GM20431 (cell line): ENCODE results near the gene UNK.

Experiments used
- in situ Hi-C: fragments of 300-500 bp; cut with MseI, MboI; formaldehyde crosslinking; loops from one replicate; pipeline ENCODE4 v1.15.0; 2020; ENCODE audit warnings: low sequenced_read_pairs; ENCODE audit not compliant: unreplicated experiment

Gene UNK

DNA sequence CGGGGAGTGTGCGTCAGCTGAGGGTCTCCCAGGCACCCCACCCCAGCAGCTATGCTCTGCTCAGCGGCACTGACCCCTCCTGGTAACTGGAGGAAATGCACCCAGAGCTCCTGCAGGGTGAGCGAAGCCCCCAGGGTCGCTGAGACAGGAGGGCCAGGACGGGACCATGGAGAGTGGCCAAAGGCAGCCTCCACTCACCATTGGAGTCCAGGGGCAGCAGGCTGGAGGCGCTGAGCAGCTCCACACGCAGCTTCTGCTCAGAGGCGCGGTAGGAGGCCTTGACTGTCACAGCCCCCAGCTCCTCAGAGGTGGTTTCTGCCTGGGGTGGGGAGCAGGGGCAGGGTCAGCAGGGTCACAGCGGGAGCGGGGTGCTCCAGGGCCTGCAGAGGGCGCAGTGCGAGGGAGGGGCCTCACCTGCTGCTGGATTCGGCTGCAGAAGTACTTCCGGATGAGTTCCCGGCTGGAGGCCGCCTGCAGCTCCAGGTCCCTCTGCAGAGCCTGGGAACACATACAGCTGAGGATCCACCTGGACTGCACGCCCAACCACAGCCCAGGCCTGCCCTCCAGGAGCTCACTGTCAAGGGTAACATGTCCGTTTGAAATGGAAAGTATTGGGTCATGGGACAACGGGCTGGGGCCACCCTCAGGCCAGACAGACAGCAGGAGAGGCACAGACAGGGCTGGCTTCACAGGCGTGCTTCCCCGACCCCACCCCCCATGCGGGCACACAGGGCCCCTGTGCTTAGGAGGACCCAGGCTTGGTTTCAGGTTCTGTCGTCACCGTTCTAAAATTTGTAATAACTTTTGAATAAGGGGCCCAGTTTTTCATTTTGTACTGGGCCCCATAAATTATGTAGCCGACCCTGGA is 45.8 kb downstream of the UNK start:
- in situ Hi-C loops, result no loop called here

DNA sequence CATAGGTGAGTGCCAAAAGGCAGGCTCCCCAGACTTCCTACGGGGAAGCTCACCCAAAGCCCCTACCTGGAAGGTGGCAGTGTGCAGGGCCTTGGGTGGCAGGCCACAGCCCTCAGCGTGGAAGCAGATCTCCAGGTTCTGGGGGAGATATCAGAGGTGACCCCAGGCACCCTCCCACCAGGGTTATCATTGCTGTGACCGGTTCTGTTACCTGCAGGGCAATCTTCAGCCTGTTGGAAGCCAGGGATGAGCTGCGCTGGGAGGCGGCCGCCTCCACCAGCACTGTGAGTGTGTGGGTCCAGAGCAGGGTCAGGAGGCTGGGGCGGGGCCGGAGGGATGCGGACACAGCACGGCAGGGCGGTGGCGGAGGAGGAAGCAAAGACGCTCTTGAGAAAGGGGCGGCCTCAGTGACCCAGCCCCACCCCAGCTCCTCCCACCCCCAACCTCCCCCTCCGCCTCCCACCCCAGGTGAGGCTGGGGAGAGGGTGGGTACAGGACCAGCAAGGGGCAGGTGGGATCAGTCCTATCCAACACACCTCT is 46.5 kb downstream of the UNK start:
- in situ Hi-C loops, result no loop called here

DNA sequence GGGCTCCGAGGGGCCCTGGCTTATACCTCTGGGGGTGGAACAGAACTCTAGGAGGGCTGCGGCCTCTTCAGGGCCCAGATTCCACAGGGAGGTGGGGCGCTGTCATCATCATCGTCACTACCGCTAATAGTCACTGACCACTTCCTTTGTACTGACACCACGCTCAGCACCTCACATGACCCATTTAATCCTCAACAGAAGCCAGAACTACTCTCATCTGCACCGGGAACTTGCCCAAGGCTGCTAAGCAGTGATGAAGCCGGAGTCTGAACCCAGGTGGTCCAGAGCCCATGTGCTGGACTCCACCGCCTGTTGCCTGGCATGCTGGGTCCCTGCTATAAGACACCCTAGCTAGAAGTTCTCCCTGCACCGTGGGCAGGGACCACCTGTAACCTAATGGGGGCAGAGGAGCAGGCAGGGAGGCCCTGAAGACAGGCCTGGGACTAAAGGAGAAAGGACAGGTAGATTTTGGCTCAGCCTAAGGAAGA is 47.6 kb downstream of the UNK start:
- in situ Hi-C loops, result no loop called here

DNA sequence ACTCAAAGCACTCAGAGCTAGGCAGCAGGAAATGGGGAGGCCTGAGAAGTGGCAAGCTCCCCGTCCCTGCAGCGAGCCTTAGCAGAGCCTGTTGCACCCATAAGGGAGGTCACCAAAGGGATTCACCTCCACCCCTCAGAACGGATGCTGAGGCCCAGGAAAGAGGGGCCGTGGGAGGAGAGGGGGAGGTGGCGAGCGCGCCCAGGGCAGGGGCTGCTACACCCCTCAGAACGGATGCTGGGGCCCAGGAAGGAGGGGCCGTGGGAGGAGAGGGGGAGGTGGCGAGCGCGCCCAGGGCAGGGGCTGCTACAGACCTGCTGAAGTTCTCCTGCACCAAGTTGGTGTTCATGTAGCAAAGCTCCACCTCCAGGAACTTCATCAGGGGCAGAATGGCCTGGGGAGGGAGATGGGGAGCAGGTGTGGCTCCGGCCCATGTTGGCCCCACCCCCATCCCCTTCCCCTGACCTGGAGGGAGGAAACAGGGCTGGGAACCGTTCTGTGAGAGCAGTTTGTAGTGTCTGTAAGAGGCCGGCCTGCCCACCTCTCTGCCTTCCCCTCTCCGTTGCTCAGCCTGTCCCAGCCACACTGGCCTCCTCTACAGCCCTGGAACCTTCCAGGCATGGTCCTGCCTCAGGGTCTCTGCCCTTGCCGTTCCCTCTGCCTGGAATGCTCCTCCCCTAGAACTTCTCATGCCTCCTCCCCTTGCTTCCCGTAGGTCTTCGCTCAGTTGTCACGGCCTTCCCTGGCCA is 48.2 kb downstream of the UNK start:
- in situ Hi-C loops, result no loop called here

DNA sequence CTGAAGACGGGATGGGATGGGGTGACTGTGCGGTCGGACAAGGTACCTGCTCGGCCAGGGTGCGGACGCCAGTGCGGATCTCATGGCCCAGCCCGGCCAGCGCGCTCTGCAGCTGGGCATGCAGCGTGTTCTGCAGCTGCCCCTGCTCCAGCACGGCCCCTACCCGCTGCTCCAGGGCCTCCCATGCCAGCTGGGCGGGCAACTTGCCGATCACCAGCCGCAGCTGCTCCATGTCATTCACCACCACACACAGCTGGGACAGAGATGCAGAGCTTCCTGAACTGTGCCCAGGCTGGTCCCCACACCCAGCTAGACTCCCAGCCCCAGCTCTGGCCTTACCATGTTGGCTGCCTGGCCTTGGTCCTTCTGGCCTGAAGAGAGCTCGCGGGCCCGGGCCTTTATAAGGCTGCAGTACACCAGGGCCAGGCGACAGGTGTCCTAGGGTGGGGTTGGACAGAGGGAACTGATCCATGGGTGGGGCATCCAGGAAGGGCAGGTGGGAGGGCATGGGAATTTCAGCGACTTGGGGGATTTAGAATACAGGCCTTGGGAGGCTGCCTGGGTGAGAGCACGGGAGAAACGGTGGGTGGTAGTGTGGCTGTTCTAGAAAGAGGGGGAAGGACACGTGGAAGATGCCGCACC is 49.8 kb downstream of the UNK start:
- in situ Hi-C loops, result no loop called here

DNA sequence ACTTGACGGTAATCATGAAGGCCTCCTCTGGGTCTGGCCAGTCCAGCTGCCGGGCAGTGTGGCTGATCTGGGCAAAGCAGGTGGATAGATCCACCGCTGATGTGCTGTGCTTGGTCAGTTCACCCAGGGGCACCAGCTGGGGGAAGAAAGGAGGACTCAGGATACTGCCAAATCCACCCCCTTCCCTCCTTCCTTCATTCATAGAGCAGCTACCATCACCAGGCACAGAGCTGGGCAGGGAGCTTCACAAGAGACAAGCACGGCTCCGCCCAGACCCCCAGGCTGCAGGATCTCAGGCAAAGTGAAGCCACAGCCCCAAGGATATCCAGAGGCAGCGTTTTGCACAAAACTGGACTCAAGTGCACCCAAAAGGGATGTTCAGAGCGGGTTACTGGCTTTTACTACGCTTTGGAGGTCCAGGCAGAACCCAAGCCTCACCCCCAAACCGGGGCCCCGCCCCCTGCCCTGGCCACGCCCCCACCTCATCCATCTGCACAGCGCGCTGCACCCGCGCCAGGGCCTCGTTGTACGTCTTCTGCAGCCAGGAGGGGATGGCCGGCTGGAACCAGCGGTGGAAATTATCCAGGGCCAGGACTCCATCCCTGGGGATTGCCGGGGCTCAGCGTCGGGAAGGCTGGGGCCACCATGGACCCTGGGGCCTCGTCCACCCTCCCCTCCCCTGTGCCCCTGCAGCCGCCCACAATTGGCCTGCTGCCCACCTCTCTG is 50.5 kb downstream of the UNK start:
- in situ Hi-C loops, result no loop called here

DNA sequence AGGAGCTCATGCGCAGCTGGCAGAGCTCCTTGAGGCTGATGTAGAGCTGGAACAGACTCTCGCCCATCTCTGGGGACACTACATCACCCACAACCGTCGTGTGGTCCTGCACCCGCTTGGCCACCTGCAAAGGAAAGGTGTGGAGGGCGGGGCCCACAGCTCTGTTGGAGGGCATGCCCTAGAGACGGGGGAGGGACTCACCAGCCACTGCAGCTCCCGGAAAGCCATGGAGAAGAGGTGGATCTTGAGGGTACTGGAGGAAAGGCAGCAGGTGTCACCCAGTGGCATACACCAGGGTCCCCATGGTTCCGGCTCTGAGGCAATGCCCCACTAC is 51.0 kb downstream of the UNK start:
- in situ Hi-C loops, result no loop called here

DNA sequence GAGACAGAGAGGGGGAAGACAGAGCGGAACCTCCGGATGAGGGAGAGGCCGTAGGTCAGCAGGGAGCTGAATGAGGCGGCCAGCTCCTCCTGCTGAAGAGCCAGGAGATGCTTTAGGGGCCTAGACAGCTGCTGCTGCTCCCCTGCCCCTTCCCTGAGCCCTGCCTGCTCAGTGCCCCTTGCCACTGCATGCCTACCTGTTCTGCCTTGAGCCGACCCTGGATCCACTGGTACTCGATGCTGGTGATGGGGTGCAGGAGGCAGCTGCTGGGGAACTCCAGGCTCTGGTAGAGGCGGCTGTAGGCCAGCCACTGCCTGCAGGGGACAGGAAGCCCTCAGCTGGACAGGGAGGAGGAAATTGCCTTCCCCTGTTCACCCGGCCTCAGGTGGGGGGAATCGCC is 52.0 kb downstream of the UNK start:
- in situ Hi-C loops, result no loop called here

DNA sequence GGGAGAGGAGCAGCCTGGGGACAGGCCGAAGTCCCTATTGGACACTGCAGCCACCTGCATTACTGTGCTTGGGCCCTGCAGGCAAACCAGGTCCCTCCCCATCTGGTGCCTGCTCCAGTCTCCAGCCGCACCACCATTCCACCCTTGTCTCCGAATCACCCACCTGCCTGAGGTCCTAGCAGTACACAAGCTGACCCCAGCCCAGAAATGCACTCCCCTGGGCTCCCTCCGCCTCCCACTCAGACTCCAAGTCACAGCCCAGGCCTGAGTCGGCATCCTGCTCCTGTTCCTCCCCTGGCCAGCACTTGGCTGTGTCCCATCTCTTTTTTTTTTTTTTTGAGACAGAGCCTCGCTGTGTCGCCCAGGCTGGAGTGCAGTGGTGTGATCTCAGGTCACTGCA is 53.3 kb downstream of the UNK start:
- in situ Hi-C loops, result no loop called here

DNA sequence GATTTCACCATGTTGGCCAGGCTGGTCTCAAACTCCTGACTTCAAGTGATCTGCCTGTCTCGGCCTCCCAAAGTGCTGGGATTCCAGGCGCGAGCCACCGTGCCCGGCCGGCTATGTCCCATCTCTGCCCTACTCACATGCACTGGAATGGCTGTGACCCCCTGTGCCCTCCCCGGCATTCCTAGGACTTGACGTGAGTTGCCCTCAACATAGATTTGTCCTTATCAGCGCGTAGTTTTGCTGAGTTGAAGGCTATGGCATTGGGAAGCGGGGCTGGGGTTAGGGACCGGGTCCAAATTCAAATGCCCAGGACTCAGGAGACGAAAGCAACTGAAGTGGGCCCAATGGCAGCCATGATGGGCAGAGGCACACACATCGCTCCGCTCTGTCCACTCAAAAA is 53.8 kb downstream of the UNK start:
- in situ Hi-C loops, result no loop called here

DNA sequence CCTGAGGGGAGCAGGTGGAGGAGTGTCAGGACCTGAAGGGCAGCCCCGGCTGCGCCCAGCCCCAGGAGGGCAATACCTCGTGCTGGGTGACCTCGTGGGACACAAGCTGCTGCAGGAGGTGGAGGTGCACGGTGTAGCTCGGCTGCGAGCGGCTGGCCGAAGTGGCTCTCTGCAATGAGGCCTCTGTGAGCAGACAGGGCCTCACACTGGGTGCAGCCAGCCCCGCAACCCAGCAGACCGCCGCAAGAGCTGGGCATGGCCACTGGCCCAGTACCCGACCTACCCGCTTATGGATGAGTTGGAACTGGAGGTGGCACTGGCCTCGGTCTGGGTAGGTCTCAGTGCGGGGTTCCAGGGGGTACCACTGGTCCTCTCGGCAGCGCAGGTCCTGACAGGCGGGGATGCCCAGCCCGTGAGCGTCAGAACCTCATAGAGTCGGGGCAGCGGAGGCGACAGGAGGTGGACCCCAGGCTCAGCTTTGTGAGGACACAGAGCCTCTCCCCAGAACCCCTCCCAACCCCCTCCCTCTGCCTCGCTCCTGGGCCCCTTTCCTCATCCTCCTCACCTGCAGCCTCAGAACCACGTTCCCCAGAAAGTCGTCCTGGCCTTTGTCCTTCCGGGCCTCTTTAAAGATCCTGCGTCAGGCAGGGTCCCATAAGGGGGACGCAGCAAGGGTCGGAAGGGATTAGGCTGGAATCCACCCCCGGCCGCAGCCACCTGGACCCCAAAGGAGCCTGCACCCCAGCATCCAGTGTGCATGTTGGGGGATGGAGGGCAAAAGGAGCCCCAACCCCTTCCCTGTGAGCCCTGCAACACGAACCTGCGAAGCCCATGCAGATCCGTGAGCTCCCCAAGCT is 55.6 kb downstream of the UNK start:
- in situ Hi-C loops, result no loop called here

DNA sequence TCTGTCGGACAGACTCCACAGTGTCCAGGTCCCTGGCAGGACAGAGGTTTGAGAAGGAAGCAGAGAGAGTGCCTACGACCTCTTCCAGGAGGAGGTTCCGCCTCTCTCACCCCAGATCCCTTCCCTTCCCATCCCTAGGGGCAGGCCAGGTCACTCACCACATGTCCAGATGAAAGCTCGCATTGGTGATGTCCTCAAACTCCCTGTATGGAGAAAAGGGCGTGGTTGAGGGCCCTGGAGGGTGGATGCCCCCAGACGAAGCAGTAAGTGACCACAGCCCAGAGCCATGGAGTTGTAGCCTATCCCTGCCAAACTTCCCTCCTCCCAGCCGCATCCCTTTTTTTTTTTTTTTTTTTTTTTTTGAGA is 56.2 kb downstream of the UNK start:
- in situ Hi-C loops, result no loop called here

DNA sequence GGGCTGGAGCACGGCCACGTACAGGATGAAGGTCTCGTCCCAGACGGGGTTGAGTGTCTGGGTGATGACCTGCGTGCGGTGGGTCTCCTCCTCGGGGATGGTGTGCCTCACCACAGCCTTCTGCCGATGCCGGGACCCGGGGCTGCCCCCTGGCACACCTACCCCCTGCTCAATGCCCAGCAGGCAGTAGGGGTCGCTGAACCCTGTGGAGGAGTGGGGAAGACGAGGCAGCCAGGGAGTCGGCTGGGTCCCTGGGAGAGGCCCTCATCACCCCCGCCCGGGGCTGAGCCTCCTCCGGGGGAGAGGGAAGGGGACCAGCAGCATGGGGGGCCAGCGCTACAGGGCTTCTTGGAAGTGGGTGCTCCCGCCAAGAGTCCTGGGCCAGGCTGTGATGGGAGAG is 57.8 kb downstream of the UNK start:
- in situ Hi-C loops, result no loop called here

DNA sequence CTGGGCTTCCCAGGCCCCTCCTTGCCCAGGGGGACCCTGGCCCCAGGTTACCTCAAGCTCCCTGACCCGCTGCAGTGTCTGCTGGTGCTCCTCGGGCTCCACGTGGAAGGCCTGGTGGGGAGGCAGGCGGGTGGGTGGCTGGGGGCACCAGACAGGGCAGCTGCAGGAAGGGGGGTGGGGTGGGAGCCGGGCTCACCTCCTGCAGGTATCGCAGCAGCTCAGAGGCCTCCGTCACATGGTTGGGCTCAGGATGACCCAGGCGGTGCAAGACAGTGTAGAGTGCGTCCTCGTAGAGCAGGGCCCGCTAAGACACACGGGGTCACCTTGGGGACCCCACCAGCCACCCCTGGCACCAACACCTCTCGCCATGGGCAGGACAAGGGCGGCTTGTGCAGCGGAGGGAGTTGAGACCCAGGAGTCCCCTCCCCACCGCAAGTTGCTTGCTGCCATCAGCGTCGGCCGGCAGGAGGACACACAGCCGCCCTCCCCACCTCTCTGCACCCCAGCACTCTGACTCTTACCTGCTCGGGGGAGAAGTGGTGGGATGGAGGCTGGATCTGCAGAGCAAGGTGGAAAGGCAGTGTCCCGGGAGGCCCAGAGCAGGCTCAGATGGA is 58.5 kb downstream of the UNK start:
- in situ Hi-C loops, result no loop called here

DNA sequence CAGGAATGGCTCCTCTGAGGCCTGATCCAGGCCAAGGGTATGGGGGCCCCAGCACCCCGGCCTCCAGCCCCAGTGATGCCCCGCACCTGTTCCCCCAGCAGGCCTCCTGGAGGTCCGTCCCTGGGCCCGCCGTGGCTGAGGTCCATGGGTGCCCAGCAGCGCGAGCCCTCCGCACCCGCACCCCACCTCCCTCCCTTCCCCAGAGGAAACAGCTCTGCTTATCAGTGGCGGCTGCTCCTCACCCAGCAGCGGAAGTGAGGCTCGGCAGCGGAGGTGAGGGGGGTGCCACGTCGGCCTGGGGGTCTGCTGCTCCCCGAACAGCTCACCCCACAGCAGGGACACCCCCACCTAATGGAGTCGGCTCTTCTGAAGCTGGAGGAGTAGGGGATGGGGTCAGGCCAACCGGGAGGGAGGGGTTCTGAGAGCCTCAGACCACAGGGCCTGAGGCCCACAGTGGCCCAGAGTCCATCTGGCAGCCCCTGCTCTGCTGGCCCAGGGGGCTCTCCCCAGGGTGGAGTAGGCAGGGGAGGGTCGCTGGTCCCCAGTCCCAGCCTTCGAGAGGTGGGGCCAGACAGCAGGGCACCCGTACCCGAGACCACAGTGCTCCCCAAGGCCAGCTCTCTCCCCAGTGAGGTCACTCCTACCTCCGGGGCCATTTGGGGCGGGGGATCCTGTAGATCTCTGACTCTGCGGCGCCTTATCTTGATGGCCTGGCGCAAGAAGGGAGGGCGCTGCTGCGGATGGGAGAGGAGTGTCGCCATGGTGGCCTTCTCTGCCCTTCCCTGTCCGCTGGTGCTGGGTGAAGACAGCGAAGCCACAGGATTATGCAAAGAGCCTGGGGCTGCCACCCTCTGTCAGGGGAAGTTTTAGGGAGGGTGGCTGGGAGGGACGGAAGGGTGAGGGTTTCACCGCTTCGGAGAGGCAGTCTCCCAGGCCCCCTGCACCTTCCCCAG is 59.2 kb downstream of the UNK start, which contains the start of gene UNC13D:
TSS of gene UNC13D (minus strand) at position 828 of the 953 bp plus-strand sequence. CDS start at position 761, 67 bp downstream.
- in situ Hi-C loops, result no loop called here

DNA sequence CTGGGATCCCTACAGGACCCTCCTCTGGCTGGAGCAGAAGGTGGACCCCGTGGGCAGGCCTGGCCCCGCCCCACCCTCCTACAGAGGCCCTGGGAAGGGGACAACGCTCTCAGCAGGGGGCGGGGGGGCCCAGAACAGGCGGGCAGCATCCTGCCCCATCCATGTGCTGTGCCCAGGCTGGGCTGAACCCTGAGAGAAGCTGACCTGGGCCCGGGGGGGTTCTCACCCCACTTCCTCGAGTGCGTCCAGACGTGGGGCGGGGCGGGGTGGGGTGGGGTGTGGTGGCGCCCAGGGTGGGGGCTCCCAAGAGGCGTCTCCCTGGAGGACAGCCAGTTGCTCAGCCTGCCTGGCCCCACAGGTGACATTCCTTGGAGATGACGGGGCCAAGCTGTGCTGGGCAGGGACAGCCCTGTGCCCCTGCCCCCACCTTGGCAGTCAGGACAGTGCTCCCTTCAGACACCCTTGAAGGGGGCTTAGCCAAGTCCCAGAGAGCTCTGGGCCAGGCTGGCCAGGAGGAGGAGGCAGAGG is 60.0 kb downstream of the UNK start:
- in situ Hi-C loops, result no loop called here

DNA sequence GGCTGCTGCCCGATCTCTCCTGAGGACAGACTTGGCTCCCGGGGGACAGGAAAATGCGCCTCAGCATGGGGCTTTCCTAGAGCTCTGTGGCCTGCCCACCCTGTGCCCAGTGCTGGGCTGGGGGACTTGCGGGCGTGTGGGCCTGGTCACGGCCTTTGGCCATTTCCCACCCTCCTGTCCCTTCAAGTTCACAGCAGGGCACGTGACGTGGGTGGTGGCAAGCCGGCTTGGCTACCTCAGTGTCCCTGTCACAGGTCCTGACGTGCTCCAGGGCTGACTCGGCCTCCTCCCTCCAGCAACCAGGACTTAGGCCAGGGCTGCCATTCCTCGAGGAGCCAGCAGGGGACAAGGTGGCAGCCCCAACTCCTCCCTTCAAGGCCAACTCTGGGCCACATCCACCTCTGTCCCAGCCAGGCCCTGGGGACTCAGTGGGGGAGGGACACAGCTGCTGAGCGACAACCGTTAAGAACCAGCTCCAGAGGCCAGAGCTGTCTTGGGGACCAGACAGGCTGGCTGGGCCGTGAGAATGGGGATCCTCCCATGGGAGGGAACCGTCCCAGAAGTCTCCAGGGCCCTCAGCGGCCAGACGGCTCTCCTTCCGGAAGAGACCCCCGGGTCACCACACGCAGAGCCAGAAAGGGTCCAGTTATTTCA is 60.6 kb downstream of the UNK start:
- in situ Hi-C loops, result no loop called here
